IPS DF 19.7 (cell line): ENCODE data around the gene EHD4.

ENCODE experiments used
- DNase-seq: peaks from one replicate; pipeline ENCODE4 v3.0.0-alpha.2; 2013; ENCODE audit warnings: low read depth, low spot score

EHD4 gene

DNA sequence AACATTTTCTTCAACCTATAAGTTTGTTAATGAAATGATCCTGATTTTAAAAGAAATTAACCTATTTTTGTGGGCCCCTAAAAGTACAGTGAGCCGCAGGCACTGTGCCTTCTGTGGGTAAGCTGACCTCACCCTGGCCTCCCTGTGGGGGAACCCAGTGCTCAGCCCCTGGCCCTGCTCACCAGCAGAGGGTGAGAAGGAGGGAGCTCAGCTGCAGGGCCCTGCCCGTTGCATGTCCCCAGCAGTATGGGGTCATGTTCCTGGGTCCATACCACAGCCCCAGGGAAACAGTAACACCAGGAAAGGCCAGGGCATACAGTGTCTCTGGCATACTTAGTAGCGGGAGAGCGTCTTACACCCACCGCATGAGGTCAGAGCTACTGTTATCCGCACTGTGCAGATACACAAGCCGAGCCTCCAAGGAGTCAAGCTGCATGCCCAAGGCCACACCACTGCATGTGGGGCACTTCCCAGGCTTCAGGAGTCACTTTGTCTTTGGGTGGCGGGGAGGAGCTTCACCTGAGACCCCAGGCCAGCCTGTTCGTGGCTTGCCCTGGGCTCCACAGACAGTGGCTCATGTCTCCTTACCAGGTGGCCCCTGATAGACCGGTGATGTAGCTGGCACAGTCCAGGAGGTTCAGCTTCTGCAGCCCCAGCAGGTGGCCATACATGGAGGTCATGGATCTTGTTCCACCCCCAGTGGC lies 22.6 kb upstream of the EHD4 start:
- no peak for DNase-seq

DNA sequence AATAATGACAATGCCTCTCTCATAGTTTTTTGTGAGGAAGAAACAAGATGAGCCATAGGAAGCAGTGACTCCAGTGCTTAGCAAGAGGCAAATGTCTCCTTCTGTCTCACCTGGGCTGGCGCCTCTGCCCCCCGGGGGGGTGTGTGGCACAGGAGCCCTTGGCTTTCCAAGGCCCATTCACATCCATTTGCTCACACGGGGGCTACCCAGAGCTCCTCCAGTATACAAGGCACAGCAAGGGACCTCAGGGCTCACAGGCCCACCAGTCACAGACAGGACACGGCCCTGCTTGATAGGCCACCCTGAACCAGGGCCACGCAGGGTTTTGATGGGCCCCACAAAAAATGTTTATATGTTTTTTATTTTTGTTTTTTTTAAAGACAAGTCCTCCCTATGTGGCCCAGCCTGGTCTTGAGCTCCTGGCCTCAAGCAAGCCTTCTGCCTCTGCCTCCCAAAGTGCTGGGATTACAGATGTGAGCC lies 21.9 kb upstream of the EHD4 start:
- no peak for DNase-seq

DNA sequence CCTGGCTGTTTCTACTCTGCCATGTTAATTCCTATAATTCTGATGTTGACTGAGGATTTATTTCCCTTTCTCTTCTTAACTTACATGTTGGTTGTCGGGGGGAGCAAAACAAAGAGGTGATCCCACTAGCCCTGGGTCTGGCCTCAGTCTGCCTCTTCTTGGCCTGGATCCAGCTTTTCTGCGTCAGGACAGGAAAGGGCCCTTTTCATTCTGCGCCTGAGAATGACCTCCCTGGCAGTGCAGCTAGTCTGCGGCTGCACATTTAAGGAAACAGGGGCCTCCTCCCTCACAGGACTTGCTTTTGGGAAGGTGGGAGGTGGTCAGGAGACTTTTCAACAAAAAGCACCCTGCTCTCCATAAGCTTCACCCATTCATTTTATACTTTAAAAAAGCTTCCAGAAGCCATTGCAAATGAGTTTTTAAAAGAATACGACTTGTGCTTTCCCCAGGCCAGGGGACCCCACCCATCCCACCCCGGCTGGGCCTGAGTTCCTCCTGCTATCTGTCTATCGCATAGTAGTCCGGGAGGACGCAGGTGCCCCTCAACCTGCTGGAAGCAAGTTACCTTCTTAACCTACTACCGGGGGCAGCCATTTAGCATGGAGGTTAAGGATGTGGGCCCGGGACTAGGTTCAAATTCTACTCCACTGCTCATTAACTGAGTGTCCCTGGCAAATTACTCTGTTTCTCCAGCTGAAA lies 21.3 kb upstream of the EHD4 start:
- DNase-seq = no peak

DNA sequence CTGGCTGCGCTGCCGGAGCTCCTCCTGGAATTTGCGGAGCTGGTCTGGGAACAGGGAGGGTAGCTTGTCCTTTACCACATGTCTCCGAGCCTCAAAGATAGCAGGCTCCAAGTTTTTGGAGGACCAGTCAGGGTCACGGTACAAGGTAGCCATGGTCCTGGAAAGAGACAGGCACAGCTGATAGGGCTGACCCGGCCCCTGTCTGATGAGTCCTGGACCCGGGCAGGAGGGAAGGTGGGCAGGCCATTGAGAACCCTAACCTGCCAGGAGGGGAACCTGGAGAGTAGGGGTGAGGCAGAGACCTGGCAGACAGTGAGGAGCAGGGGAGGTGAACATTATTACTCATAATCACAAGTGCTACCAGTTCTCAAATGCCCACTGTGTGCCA lies 20.4 kb upstream of the EHD4 start:
- DNase-seq = no peak

DNA sequence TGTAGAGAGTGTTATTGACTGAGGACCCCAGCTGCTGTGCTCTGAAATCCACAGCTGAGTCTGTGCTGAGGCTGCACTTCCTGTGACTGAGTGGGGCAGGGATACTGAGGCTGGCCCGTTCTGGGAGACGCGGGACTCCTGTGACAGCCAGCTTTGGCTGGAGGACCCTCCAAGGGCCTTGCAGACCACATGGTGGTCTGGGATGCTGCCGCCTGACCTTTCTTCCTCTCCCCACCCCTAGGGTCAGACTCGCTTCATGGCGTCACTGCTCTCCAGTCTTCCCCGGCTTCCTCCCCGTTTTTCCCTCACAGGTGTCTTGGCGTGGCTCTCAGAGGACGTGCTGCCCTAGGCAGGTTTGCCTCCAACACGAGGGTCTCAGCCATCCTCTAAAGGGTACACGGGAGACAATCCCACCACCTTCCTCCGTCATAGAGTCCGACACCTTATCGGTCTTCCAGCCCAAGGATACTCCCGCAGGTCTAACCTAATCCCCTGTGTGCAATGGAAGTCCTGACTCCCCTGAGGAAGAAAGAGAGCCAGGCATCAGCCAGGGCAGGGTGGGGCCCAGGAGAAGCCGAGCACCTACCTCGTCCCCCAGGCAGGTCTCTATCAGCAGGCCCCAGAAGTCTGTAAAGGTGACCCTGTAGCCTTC lies 19.9 kb upstream of the EHD4 start:
- DNase-seq = no peak

DNA sequence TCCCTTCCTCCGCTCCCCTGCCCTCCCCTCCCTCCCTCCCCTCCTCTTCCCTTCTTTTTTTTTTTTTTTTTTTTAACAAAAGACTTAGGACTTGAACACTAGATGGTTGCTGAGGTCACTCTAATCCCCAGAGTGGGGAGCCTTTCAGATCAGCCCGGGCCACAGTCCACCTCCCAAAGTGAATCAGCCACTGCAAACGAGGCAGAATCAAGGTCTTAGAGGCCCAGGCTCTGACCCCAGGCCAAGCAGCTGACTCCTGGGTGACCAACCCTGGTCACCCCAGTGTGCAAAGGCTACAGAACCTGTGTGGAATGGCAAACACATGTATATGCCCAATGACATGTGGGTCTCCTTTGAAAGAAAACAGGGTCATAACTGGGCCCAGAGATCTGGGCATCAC lies 18.3 kb upstream of the EHD4 start:
- no peak for DNase-seq

DNA sequence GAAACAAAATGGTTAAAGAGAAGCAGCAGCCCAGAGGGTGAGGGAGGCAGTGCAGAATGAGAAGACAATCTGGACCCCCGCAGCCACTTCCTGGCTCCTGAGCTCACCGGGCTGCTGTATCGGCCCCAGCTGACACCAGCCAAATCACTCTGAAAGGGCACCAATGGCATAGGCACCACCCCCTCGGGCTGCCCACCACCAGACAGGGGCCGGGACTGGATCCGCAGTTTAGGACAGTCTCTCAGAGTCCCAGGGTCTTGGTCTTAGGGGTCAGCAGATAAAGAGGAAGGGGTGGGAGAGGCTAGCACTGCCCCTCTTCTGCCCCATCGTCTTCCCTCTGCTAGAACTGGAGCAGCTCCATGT lies 17.9 kb upstream of the EHD4 start:
- DNase-seq = no peak

DNA sequence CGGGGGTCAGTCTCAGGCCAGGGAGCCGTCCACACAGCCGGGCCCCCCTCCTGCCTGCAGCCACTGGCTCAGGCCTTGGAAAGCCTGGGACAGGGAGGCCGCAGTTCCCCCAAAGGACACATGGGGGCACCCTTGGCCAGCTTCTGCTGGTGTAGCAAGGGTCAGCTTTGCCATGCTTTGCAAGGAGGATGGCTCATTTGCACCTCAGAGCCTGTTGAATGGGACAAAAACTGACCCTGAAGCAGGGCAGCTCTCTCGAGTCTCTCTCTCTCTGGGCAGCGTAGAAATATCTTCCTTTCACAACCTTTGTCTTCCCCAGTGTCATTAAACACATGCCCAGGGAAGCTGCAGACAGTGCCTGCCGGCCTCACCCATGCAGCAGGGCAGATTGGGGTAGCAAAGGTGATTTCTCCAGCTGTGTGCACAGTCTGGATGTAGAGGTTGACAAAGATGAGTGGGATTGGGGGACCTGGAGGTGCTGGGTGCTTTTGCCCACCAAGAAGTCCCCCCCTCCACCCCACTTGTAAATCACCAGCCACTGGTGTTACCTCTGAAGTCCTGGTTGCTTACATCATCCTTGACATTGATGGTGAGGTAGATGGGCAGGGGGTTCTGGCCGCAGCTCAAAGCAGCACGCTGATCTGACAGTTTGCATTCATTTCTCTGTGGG lies 17.4 kb upstream of the EHD4 start:
- DNase-seq = peak; percentile 52

DNA sequence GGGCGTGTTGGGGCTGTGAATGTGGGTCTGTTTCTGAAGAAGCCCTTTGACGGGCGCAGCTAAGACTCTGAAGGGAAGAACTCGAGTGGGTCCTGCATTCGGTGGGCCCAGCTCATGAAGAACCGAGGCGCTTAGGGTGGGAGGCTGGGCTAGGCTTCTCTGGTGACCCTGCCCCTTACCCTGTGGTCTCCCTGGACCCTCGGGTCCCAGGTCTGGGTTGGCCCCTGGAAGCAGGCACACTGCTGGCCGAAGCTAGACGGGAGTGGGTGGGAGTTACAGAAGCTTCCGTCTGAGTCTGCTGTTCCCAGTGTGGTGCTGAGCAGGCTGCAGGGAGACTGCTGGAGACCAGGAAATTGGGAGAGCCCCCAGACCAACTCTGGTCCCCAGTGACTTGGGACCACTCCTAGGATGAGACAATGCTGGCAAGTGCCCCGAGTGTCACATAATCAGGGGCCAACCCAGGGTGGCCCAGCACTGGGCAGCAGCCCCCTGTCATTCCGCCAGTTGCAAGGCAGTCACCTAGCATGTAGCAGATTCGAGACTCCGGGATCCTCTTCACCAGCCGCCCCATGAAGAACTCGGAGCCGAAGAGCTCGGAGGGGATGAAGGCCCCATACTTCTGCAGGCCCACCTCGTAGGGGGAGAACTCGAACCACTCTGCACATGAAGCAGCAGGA lies 16.7 kb upstream of the EHD4 start:
- no peak for DNase-seq

DNA sequence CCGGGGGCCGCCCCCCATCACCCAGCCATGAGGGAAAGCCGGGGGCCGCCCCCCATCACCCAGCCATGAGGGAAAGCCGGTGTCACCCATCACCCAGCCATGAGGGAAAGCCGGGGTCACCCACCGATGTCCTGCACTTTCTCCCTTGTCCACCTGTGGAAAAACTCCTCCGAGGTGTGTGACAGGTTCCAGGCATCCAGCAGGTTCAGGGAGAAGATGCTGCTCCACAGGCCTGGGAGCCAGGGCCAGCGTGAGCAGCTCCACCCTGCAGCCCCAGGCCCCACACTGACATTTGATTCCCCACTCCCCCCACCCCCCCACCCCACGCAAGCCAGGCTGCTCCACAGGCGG lies 15.5 kb upstream of the EHD4 start:
- no peak for DNase-seq

DNA sequence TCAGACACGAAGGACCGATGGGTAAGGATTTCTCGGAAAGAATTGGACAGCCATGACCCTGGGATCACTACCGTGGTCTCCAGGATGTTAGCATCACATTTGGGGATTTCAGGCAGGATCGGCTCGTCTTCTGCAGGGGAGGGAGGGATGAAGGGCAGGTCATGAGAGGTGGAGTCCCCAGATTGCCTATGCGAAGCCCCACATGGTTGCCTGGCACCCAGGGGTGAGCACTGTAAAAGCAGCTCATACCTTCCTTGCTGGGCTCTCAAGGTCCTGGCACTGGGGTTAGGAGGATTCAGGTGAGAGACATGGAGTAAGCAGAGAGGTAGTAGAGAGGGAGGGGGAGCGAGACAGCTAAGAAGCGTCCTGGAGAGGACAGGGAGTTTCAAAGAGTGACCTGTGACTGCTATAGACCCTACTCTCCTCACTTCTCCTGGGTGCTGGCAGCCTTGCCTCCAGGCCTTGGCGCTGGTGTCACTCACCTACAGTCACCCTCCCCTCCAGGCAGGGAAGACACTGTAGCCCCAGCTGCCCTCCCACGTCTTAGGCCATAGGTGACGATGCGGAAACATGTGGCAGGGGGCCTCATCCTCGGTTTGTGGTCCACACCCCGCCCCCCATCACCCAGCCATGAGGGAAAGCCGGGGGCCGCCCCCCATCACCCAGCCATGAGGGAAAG lies 15.0 kb upstream of the EHD4 start:
- no peak for DNase-seq

DNA sequence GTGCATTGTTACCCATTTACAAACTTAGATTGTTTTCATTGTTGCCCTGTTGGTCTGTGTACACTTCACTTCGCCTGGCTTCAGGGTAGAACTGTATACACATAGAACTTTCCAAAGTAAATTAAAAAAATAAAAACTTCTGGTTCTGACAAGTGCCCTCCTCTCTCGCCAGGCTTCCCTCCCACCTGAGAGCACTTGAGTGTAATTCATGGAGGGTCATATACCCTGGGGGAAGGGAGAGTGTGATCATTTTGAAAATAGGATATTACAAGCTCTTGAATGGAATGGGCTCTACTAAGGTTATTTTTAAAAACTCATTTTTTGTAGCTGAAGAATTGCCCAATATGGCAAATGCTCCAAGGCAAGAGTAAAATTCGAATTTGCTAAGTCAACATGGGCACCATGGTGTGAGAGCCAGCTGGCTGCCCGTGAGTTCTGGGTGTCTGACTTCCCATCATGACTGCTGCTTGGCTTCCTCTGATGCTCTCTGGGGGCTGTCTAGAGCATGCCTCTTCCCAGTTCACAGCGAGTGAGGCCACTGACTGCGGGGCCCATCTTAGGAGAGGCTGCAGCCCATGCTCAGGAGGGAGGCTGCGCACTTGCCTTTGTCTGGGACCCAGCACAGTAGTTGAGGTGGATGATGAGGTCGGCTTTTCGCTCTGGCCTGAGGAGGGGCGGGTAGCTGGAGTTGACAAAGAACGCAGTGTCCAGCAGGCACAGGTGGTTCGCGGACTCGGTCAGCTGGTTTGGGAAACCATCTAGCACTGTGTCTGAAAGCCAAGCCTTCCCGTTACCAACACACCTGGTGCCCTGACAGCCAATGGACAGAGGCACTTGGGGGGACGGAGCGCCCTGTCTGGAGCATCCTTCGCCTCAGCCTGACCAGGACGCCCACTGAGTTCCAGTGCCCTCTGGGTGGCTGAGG lies 13.1 kb upstream of the EHD4 start:
- DNase-seq = no peak

DNA sequence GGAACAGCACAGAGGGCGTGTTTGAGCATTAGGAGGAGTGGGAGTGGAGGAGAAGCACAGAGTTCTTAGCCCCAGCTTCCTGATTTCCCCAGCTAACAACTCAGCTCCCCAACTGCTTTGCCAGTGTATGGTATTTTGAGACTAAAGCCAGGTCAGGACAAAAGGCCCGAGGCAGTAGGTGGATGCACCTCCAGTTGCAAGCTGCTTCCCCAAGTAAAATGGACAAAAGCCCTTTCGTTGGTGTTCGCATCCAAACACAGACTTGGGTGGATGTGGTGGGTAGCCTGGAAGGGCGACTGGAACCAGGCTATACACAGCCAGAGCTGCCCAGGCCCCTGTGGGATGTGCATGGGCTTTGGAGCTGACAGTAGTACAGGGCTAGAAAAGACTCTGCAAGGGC lies 12.3 kb upstream of the EHD4 start:
- no peak for DNase-seq

DNA sequence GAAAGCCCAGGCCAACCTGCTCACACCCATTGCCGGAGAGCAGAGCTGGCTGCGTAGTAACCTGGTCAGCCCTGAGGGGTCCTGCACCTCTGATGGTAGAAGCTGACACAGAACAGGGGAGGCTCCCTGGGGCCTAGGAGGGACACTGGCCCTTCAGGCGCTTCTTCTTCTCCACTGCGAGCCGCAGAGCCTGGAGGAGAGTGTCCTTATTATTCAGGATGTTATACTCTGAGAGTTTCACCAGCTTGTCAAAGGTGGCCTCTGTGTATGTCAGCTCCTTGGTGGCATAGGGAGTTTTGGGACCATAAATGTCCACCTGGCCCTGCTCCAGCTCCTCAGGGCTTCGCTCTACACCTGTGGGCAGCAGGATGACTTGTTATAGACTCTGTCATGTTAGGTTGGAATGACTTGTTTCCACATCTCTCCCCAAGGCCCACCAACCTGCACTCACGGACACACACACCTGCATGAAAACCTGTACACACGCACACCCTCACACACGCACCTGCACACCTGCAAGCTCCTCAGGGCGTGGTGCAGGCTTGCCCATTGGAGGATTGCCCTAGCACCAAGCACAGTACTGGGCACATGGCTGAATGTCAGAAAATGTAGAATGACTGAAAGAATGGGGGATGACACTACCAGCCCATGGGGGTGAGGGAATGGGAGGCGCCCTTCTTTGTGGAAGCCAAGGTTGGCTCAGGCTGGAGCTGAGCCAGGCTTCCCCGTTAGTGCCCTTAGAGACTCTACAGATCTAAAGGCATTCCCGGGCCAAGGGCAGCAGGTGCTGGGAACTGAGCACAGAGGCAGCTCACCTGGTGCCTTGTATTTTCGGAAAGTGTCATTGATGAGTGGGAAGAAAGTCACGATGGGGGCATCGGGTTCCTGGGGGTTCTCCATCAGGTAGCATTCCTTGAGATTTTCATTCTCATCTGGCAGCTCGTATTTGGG lies 11.5 kb upstream of the EHD4 start:
- no peak for DNase-seq

DNA sequence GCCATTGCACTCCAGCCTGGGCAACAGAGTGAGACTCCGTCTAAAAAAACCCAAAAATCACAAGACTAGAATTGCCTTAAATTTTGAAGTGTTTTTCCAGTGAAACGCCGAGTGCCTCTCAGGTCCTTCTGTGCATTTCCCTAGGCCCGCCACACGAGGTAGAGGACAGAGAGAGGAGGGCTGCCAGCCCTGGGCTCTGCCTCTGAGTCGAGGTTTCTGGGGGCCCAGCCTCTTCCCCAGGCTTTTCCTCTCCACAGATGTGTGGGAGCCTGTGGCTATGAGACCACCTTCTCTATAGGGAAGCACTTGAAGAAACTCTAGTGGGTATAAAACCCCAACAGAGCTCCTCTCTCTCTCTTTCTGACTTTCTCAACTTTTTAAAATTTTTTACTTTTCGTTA lies 10.9 kb upstream of the EHD4 start:
- no peak for DNase-seq

DNA sequence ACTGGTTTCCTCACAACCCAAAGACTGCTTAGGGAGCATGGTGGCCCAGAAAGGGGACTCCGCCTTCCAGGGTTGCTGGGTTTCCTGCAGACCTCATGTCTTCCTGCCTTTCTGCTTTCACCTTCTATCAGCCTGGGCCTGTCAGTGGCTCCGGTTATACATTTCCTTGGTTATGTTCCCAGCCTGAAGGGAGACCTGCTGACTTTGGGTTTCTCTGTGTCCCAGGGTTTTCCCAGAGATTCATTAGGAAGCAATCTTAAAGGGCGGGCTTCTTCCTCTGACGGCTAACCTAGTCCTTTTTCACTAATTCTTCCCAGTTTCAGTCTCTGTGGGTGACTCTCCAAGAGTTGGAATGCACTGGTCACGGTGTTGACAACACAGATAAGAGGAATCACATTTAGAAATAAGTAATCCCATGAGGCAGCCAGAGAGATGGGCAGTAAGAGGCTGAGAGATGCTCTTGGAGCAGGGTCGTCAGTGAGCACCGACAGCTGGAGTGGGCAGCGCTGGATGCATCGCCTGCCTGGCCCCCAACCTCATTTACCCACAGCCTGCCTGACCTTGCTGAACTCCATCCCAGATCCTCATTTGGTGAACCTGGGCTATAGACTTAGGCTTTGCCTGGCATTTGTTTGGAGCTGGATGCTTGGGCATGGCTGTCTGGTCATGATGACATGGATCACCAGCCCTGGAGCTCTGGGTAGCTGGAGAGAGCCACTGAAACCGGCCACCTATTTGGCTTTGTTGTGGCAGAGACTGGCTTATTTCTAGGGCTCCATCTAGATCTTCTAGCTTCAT lies 10.0 kb upstream of the EHD4 start:
- no peak for DNase-seq

DNA sequence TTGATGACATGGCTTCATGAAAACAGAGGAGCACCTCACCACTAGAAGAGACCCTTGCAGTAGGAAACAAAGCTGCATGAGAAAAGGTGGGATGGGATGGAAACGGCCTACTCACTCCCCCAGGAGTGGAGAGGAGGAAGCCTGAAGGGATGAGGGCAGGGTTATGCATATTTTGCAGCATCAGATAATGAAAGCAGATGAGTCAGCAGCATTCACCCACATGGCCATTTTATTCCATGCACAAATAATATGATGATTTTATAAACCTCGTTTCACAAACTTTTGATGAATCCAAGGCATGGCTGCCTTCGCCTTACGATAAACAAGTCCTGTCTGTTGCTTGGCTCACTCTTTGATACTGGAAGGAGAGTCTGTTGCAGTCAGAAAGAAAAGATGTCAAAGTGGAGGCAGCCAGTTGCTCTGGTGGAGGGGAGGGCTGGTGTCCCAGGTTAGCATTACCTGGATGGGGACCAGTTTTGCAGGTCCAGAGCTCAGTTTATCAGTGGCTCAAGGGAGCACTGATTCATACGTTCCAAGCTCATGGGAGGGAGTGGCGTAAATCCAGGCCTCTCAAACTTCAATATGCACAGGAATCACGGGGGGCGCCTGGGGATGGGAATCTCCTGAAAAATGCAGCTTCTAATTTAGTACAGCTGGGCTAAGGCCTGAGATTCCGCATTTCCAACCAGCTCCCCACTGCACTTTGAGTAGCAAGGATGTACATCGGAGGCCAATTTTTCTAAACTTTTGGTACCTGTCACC lies 9.2 kb upstream of the EHD4 start:
- DNase-seq = no peak
